ENCODE measurements around the gene BIRC2. TPM values are rescaled to one million over a fixed set of nuclear protein-coding genes. Genes with fewer than 3 reads are reported as not detected.

Gene BIRC2
- total and polyA plus RNA-seq, 9 of the 15 experiments (the other 6 are each of a cell fraction or from before 2014, with no cell fraction given), result 14.3 to 45.9 (median 20.7) TPM

DNA sequence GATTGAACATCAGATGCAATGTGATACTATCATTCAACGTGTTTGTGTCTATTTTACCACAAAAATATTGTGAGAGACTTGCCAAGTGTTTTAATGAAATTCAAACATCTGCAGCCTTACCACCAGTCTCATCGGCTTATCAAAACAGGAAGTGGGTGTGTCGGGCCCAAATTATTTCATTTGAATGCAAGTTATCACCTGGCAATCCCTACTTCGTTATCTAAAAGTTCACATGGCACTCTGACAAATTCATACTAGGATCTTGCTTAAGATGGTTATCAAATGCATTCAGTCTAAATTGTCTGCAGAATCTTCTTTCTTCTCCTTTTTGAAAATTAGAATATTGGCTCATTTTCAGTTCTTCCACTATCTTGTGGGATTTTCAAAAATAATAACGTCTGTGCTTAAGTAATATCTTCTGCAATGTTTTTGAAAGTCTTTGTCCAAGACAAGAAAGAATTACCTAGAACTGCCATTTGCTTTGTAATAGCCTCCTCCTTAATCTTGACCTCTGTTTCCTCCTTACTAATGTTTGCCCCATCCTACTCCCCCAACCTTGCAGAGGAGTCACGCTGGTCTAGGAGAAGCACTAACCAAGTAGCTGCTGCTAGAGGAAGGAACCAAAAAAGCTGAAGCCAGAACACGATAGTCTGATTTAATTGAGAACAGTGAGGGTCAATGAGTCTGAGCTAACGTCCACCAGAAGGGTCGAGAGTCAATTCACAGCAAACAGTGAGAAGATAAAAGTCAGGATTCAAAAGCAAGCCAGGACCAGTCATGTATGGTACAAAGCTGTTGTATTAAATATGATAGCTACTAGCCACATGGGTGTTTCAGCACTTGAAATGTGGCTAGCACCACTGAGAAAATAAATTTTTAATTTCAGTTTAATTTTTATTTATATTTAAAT, 39.9 kb upstream of the BIRC2 start (continued):
- peak; percentile 51; the same call in 1 of the 2 replicates for TF ChIP-seq REST (IDR thresholded peaks at IDR 0.05; ENCODE audit: borderline replicate concordance)
- no peak for TF ChIP-seq REST (CRISPR knock-in tag; IDR thresholded peaks at IDR 0.05; ENCODE audit: low read depth)
- no peak for TF ChIP-seq ETS2 (tag; IDR thresholded peaks at IDR 0.05; ENCODE audit: borderline replicate concordance, poor library complexity, severe bottlenecking)

All from K562 (cell line).